ENCODE results near the gene TEC.

The TEC gene

DNA sequence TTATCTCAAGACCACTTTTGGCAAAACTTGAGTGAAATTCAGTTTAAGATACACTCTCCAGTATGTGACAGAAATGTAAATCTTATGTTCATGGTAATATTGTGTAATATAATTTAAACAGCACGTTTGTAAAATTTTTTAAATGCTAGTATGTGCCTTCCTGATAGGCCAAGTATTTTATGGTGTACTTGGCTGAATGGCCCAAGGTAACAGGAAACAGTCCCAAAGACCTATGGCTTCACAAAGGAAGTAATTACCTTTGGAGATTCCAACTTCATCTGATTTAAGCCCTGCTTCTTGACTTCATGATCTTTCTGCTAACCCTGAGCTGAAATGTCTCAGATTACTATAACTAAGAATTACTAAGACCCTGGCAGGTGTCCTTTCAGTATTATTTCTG, 20.3 kb downstream of the TEC start:
- H3K4me1 ChIP-seq (ENCODE audit: low read length) = peaks cover 26% of the 10 kb centered on the region
- H3K4me3 ChIP-seq (ENCODE audit: low read length) = no peak overlapping the region
- H3K9me2 ChIP-seq (replicated peaks; ENCODE audit: insufficient read depth, low read length) = no peaks in the 10 kb centered on the region
- H4K20me1 ChIP-seq (ENCODE audit: insufficient read depth, low read length) = no peaks in the 10 kb centered on the region
- H3K79me2 ChIP-seq (ENCODE audit: low read length) = peaks cover 100% of the 10 kb centered on the region
- H3K36me3 ChIP-seq (replicated peaks; ENCODE audit: insufficient read depth, low read length) = peaks cover 6% of the 10 kb centered on the region; the same call in 1 of the 2 replicates
- no peaks in the 10 kb centered on the region for H3K27me3 ChIP-seq (replicated peaks; ENCODE audit: insufficient read depth, low read length)
- no peak overlapping the region for H3K4me2 ChIP-seq (ENCODE audit: low read depth, low read length)
- no peak for DNase-seq
- H3K9me3 ChIP-seq (replicated peaks; ENCODE audit: insufficient read depth, low read length) = no peaks in the 10 kb centered on the region
- no peak overlapping the region for H3K9ac ChIP-seq (ENCODE audit: low read length)
- H2AFZ ChIP-seq (ENCODE audit: low read length) = no peak overlapping the region
- TF ChIP-seq EZH2phosphoT487 (IDR thresholded peaks at IDR 0.05; ENCODE audit: low read length) (no peak), EZH2 (optimal IDR thresholded peaks at IDR 0.05; ENCODE audit: low read depth, low read length) (no peak)
- TF ChIP-seq, protein P1, sequence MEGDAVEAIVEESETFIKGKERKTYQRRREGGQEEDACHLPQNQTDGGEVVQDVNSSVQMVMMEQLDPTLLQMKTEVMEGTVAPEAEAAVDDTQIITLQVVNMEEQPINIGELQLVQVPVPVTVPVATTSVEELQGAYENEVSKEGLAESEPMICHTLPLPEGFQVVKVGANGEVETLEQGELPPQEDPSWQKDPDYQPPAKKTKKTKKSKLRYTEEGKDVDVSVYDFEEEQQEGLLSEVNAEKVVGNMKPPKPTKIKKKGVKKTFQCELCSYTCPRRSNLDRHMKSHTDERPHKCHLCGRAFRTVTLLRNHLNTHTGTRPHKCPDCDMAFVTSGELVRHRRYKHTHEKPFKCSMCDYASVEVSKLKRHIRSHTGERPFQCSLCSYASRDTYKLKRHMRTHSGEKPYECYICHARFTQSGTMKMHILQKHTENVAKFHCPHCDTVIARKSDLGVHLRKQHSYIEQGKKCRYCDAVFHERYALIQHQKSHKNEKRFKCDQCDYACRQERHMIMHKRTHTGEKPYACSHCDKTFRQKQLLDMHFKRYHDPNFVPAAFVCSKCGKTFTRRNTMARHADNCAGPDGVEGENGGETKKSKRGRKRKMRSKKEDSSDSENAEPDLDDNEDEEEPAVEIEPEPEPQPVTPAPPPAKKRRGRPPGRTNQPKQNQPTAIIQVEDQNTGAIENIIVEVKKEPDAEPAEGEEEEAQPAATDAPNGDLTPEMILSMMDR (IDR thresholded peaks at IDR 0.05; ENCODE audit: low read length) = no peak
- H3F3A ChIP-seq (ENCODE audit: insufficient read depth, low read length) = peaks cover 14% of the 10 kb centered on the region; the same call in 1 of the 2 replicates
- no peak overlapping the region for H3K27ac ChIP-seq (ENCODE audit: low read length)

DNA sequence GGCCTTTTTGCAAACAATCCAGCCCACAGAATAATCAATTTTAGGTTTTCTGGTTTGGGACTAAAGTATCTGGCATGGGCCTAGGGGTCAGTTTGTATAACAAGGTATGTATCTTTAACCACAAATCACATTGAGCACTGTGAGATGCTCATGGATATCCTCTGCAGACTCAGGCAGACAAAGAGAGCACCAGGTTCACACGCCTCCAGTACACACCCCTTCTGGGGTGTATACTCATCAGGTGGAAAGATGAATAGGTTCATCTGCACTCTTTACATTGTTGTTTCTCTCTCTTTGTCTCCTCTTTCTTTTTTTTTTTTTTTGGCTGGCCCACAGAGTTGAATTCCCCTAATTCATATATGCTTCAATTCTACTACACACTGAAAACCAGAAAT, 21.1 kb downstream of the TEC start:
- no peaks in the 10 kb centered on the region for H3K27me3 ChIP-seq (replicated peaks; ENCODE audit: insufficient read depth, low read length)
- H3K4me1 ChIP-seq (ENCODE audit: low read length) = peaks cover 26% of the 10 kb centered on the region
- H3K4me2 ChIP-seq (ENCODE audit: low read depth, low read length) = 0 out of 2 replicates have a peak overlapping the region, but pooled peaks have one; percentile 51
- H3K27ac ChIP-seq (ENCODE audit: low read length) = no peak overlapping the region
- peaks cover 6% of the 10 kb centered on the region; the same call in 1 of the 2 replicates for H3K36me3 ChIP-seq (replicated peaks; ENCODE audit: insufficient read depth, low read length)
- no peak overlapping the region for H3K4me3 ChIP-seq (ENCODE audit: low read length)
- no peak overlapping the region for H2AFZ ChIP-seq (ENCODE audit: low read length)
- H3K9me2 ChIP-seq (replicated peaks; ENCODE audit: insufficient read depth, low read length) = no peaks in the 10 kb centered on the region
- H3K9me3 ChIP-seq (replicated peaks; ENCODE audit: insufficient read depth, low read length) = no peaks in the 10 kb centered on the region
- DNase-seq = no peak
- no peak overlapping the region for H3K9ac ChIP-seq (ENCODE audit: low read length)
- peaks cover 96% of the 10 kb centered on the region for H3K79me2 ChIP-seq (ENCODE audit: low read length)
- TF ChIP-seq EZH2phosphoT487 (IDR thresholded peaks at IDR 0.05; ENCODE audit: low read length) (no peak), EZH2 (optimal IDR thresholded peaks at IDR 0.05; ENCODE audit: low read depth, low read length) (no peak)
- TF ChIP-seq, protein P1 (IDR thresholded peaks at IDR 0.05; ENCODE audit: low read length) = no peak
- H4K20me1 ChIP-seq (ENCODE audit: insufficient read depth, low read length) = no peaks in the 10 kb centered on the region
- H3F3A ChIP-seq (ENCODE audit: insufficient read depth, low read length) = peaks cover 14% of the 10 kb centered on the region; the same call in 1 of the 2 replicates

DNA sequence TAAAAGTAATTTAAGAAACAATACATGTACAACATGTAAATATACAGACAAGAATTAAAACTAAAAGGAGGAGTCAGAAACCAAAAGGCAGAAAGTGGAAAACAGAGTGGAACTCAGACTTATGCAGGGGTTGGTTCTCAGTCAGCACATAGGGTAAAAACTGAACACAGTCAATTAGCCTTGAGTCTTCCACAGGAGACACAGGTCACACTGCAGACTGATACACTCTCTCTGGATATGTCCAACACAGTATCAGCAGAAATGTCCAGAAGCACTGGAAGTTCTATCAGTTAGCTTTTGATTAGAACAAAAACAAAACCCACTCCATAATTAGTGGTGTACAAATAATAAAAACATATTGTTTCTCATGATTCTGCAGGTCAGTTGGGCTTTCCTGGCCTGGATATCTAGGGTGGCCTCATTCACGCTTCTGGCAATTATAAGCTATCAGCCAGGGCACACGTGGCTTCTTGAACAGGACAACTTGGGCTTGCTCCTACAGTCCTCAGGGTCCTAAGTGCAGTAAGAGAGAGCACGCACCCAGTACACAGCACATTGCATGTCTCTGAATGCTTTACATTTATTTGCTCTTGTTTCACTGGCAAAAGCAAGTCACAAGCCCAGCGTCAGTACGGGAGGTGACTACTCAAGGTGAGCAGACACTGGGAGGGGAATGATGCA, 21.6 kb downstream of the TEC start:
- no peak for DNase-seq
- Histone ChIP-seq H3K36me3 (replicated peaks; ENCODE audit: insufficient read depth, low read length) (peaks cover 6% of the 10 kb centered on the region; the same call in 1 of the 2 replicates), H3K79me2 (ENCODE audit: low read length) (peaks cover 96% of the 10 kb centered on the region), H3K4me3 (ENCODE audit: low read length) (no peak overlapping the region), H2AFZ (ENCODE audit: low read length) (no peak overlapping the region), H3K27ac (ENCODE audit: low read length) (peak overlapping the region; percentile 39; the same call in 1 of the 2 replicates), H4K20me1 (ENCODE audit: insufficient read depth, low read length) (no peaks in the 10 kb centered on the region), H3K4me2 (ENCODE audit: low read depth, low read length) (peak overlapping the region; percentile 51), H3K9me2 (replicated peaks; ENCODE audit: insufficient read depth, low read length) (no peaks in the 10 kb centered on the region), H3K4me1 (ENCODE audit: low read length) (peaks cover 26% of the 10 kb centered on the region), H3K27me3 (replicated peaks; ENCODE audit: insufficient read depth, low read length) (no peaks in the 10 kb centered on the region), H3F3A (ENCODE audit: insufficient read depth, low read length) (peaks cover 14% of the 10 kb centered on the region; the same call in 1 of the 2 replicates), H3K9ac (ENCODE audit: low read length) (no peak overlapping the region), H3K9me3 (replicated peaks; ENCODE audit: insufficient read depth, low read length) (no peaks in the 10 kb centered on the region)
- TF ChIP-seq, protein P1 (IDR thresholded peaks at IDR 0.05; ENCODE audit: low read length) = no peak
- TF ChIP-seq EZH2phosphoT487 (IDR thresholded peaks at IDR 0.05; ENCODE audit: low read length) = no peak
- no peak for TF ChIP-seq EZH2 (optimal IDR thresholded peaks at IDR 0.05; ENCODE audit: low read depth, low read length)

All from MM.1S (cell line).